ENCODE measurements around the gene ZNF280D.
A peak's percentile ranks its signal among the peaks of the same experiment; 100 is the strongest.

ZNF280D gene

DNA sequence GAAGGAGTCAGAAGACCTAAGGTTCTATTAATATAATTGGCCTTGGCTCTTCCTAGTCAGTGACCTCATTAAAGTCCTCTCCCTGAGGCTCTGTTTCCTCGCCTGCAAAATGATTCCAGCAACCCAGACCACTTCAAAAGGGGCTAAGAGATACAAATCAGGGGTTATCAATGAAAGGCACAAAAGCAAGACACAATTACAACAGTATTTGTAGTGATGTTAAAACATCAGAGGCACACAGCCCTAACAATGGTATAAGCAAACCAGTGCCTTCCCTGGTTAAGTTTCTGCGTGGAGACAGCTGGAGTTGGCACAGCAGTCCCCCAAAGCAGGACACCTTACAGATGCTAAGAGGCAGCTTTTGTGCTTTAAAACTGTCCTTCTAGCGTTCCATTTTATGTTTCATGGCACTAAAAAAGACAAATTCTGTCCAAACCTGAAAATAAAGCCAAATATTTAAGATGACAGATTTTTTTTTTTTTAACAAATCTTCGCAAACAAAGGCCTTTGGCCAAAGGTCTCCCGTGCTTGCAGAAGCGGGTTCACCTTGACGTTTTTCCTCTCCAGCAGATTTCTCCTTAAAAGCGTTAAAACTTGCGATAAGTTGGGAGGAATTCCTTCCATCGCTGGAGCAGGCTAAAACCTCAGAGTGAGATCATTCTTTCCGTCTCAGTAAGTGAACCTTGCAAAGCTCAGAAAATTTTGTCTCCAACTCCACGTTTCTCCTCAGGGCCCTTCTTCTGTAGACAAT lies 999 bp downstream of the ZNF280D start:
- peak overlapping the region; percentile 76 for H3K4me3 ChIP-seq (ENCODE audit: low read depth, low read length)
- peak overlapping the region; percentile 88 for H3K27ac ChIP-seq (ENCODE audit: low read depth, low read length)
- H3K27me3 ChIP-seq (ENCODE audit: control insufficient read depth, insufficient read depth, low read length): no peaks in the 10 kb centered on the region
- H3K9ac ChIP-seq (ENCODE audit: low read length): peak overlapping the region; percentile 97
- peaks cover 20% of the 10 kb centered on the region for H3K9me3 ChIP-seq (ENCODE audit: control insufficient read depth, insufficient read depth, low read depth, low read length)
- peaks cover 17% of the 10 kb centered on the region for H3K4me1 ChIP-seq (ENCODE audit: control insufficient read depth, insufficient read depth, low read length)
- H3K36me3 ChIP-seq (ENCODE audit: control insufficient read depth, insufficient read depth, low read length): no peaks in the 10 kb centered on the region

DNA sequence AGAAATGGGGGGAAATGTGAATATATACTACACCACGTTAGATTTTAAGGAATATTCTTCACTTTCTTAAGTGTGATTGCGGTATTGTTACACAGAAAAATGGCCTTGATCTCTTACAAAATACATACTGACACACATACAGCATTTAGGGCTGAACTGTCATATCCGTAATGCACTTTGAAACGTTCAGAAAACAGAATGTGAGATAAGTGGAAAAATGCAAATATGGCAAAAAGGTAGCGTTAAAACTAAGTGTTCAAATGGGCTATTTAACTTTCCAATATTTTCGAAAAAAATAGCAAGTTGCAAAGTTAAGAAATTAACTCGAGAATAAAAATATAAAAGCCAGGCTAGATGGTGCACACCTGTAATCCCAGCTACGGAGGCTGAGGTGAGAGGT lies 1.8 kb downstream of the ZNF280D start:
- Histone ChIP-seq H3K9me3 (ENCODE audit: control insufficient read depth, insufficient read depth, low read depth, low read length) (peaks cover 20% of the 10 kb centered on the region), H3K27ac (ENCODE audit: low read depth, low read length) (no peak overlapping the region), H3K27me3 (ENCODE audit: control insufficient read depth, insufficient read depth, low read length) (no peaks in the 10 kb centered on the region), H3K9ac (ENCODE audit: low read length) (no peak overlapping the region), H3K36me3 (ENCODE audit: control insufficient read depth, insufficient read depth, low read length) (no peaks in the 10 kb centered on the region), H3K4me3 (ENCODE audit: low read depth, low read length) (peak overlapping the region; percentile 76; the same call in 1 of the 2 replicates), H3K4me1 (ENCODE audit: control insufficient read depth, insufficient read depth, low read length) (peaks cover 13% of the 10 kb centered on the region)

- no peak overlapping the region for H3K4me3 ChIP-seq (ENCODE audit: low read depth, low read length)
- no peaks in the 10 kb centered on the region for H3K36me3 ChIP-seq (ENCODE audit: control insufficient read depth, insufficient read depth, low read length)
- peaks cover 9% of the 10 kb centered on the region for H3K9me3 ChIP-seq (ENCODE audit: control insufficient read depth, insufficient read depth, low read depth, low read length)
- peaks cover 13% of the 10 kb centered on the region for H3K4me1 ChIP-seq (ENCODE audit: control insufficient read depth, insufficient read depth, low read length)
- H3K9ac ChIP-seq (ENCODE audit: low read length): no peak overlapping the region
- H3K27me3 ChIP-seq (ENCODE audit: control insufficient read depth, insufficient read depth, low read length): no peaks in the 10 kb centered on the region
- H3K27ac ChIP-seq (ENCODE audit: low read depth, low read length): no peak overlapping the region
Observed at GRCh38 chr15:56729561-56729960, 3.7 kb downstream of the ZNF280D start.

DNA sequence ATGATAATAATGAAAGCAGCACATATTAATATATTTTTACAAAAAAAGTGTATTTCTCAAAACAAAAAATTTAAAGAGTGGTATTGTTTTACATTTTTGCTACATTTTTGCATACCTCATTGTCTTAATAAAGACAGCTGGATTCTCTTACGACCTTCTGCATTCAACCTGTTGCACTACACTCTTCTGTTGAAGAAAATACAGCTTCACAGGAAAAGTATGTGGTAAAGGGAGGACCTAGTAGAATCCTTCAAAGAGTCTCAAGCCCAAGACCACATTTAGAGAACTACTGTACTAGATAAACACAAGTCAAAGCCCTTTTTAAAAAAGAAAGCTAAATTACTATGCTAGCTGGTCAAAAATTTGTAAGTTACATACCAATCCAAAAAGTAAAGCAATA lies 7.9 kb downstream of the ZNF280D start:
- Histone ChIP-seq H3K9ac (ENCODE audit: low read length) (no peak overlapping the region), H3K4me1 (ENCODE audit: control insufficient read depth, insufficient read depth, low read length) (no peaks in the 10 kb centered on the region; the same call in 1 of the 2 replicates), H3K36me3 (ENCODE audit: control insufficient read depth, insufficient read depth, low read length) (no peaks in the 10 kb centered on the region), H3K27me3 (ENCODE audit: control insufficient read depth, insufficient read depth, low read length) (no peaks in the 10 kb centered on the region), H3K4me3 (ENCODE audit: low read depth, low read length) (no peak overlapping the region), H3K27ac (ENCODE audit: low read depth, low read length) (no peak overlapping the region), H3K9me3 (ENCODE audit: control insufficient read depth, insufficient read depth, low read depth, low read length) (no peaks in the 10 kb centered on the region)

- Histone ChIP-seq H3K27me3 (ENCODE audit: control insufficient read depth, insufficient read depth, low read length) (no peaks in the 10 kb centered on the region), H3K9ac (ENCODE audit: low read length) (no peak overlapping the region), H3K9me3 (ENCODE audit: control insufficient read depth, insufficient read depth, low read depth, low read length) (no peaks in the 10 kb centered on the region), H3K4me3 (ENCODE audit: low read depth, low read length) (no peak overlapping the region), H3K36me3 (ENCODE audit: control insufficient read depth, insufficient read depth, low read length) (no peaks in the 10 kb centered on the region), H3K27ac (ENCODE audit: low read depth, low read length) (no peak overlapping the region), H3K4me1 (ENCODE audit: control insufficient read depth, insufficient read depth, low read length) (peaks cover 2% of the 10 kb centered on the region; the same call in 1 of the 2 replicates)
Observed at GRCh38 chr15:56724232-56724631, 9.1 kb downstream of the ZNF280D start.

DNA sequence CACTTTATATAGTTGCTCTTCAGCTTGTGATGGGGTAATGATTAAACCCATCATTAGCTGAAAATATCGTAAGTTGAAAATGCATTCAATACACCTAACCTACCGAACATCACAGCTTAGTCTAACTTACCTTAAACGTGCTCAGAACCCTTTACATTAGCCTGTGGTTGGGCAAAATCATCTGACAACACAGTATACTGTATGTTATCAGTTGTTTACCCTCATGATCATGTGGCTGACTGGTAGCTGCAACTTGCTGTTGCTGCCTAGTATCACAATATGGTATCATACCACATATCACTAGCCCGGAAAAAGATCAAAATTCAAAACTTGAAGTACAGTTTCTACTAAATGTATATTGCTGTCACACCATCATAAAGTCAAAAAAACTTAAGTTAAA lies 9.5 kb downstream of the ZNF280D start:
- Histone ChIP-seq H3K9me3 (ENCODE audit: control insufficient read depth, insufficient read depth, low read depth, low read length) (no peaks in the 10 kb centered on the region), H3K27me3 (ENCODE audit: control insufficient read depth, insufficient read depth, low read length) (no peaks in the 10 kb centered on the region), H3K27ac (ENCODE audit: low read depth, low read length) (no peak overlapping the region), H3K36me3 (ENCODE audit: control insufficient read depth, insufficient read depth, low read length) (no peaks in the 10 kb centered on the region), H3K4me1 (ENCODE audit: control insufficient read depth, insufficient read depth, low read length) (peaks cover 6% of the 10 kb centered on the region), H3K4me3 (ENCODE audit: low read depth, low read length) (no peak overlapping the region), H3K9ac (ENCODE audit: low read length) (no peak overlapping the region)

- Histone ChIP-seq H3K4me3 (ENCODE audit: low read depth, low read length) (no peak overlapping the region), H3K9me3 (ENCODE audit: control insufficient read depth, insufficient read depth, low read depth, low read length) (no peaks in the 10 kb centered on the region), H3K36me3 (ENCODE audit: control insufficient read depth, insufficient read depth, low read length) (no peaks in the 10 kb centered on the region), H3K9ac (ENCODE audit: low read length) (no peak overlapping the region), H3K27ac (ENCODE audit: low read depth, low read length) (no peak overlapping the region), H3K4me1 (ENCODE audit: control insufficient read depth, insufficient read depth, low read length) (peaks cover 11% of the 10 kb centered on the region), H3K27me3 (ENCODE audit: control insufficient read depth, insufficient read depth, low read length) (no peaks in the 10 kb centered on the region)
Observed at GRCh38 chr15:56719774-56720555, 13.3 kb downstream of the ZNF280D start.

- H3K4me1 ChIP-seq (ENCODE audit: control insufficient read depth, insufficient read depth, low read length): peaks cover 11% of the 10 kb centered on the region
- no peak overlapping the region for H3K9ac ChIP-seq (ENCODE audit: low read length)
- H3K4me3 ChIP-seq (ENCODE audit: low read depth, low read length): no peak overlapping the region
- no peak overlapping the region for H3K27ac ChIP-seq (ENCODE audit: low read depth, low read length)
- H3K27me3 ChIP-seq (ENCODE audit: control insufficient read depth, insufficient read depth, low read length): no peaks in the 10 kb centered on the region
- H3K36me3 ChIP-seq (ENCODE audit: control insufficient read depth, insufficient read depth, low read length): no peaks in the 10 kb centered on the region
- H3K9me3 ChIP-seq (ENCODE audit: control insufficient read depth, insufficient read depth, low read depth, low read length): no peaks in the 10 kb centered on the region
Observed at GRCh38 chr15:56719021-56719612, 14.2 kb downstream of the ZNF280D start.

DNA sequence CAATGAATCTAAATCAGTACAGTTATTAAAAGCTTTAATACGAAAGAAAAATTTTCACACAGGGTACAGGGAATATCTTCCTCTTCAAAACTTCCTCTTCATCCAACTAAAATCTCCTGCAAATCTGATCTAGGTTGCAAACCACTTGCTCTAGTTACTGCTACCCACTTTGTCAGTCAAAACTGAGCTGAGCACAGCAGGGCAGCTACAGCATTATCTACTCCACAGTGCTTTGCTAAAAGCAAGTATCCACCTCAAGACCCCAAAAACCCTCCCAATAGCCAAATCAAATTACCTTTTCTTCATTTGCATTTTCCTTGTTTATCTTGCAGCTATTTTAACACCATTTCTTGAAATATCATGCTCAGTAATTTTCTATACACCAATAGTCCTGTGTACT lies 14.7 kb downstream of the ZNF280D start:
- H3K9me3 ChIP-seq (ENCODE audit: control insufficient read depth, insufficient read depth, low read depth, low read length): no peaks in the 10 kb centered on the region
- peaks cover 11% of the 10 kb centered on the region for H3K4me1 ChIP-seq (ENCODE audit: control insufficient read depth, insufficient read depth, low read length)
- no peaks in the 10 kb centered on the region for H3K36me3 ChIP-seq (ENCODE audit: control insufficient read depth, insufficient read depth, low read length)
- no peak overlapping the region for H3K27ac ChIP-seq (ENCODE audit: low read depth, low read length)
- no peaks in the 10 kb centered on the region for H3K27me3 ChIP-seq (ENCODE audit: control insufficient read depth, insufficient read depth, low read length)
- H3K4me3 ChIP-seq (ENCODE audit: low read depth, low read length): no peak overlapping the region
- no peak overlapping the region for H3K9ac ChIP-seq (ENCODE audit: low read length)

- H3K4me1 ChIP-seq (ENCODE audit: control insufficient read depth, insufficient read depth, low read length): peaks cover 11% of the 10 kb centered on the region
Observed at GRCh38 chr15:56716334-56716733, 17.0 kb downstream of the ZNF280D start.

DNA sequence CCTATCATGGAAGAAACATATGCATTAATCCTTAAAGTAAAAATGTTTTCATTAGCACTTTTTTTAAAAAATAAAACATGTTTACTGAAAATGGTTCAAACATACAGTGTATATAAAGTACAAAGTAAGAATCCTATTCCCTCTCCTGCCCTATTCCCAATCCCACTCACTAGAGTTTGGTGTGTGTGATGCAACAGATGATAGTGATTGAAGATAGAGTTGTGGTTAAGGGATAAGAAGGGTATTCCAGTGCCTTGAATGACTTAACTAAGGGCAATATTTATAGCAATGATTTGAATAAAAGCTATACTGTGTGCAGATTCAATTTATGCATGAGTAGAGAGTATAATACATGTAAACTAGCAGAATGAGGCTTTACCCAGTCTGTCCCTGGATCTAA lies 18.1 kb downstream of the ZNF280D start:
- Histone ChIP-seq H3K36me3 (ENCODE audit: control insufficient read depth, insufficient read depth, low read length) (no peaks in the 10 kb centered on the region), H3K4me3 (ENCODE audit: low read depth, low read length) (no peak overlapping the region), H3K27me3 (ENCODE audit: control insufficient read depth, insufficient read depth, low read length) (no peaks in the 10 kb centered on the region), H3K27ac (ENCODE audit: low read depth, low read length) (no peak overlapping the region), H3K4me1 (ENCODE audit: control insufficient read depth, insufficient read depth, low read length) (peaks cover 11% of the 10 kb centered on the region), H3K9me3 (ENCODE audit: control insufficient read depth, insufficient read depth, low read depth, low read length) (no peaks in the 10 kb centered on the region), H3K9ac (ENCODE audit: low read length) (no peak overlapping the region)

More at GRCh38 chr15:56716334-56716733, 17.0 kb downstream of the ZNF280D start:
- H3K27me3 ChIP-seq (ENCODE audit: control insufficient read depth, insufficient read depth, low read length): no peaks in the 10 kb centered on the region
- H3K36me3 ChIP-seq (ENCODE audit: control insufficient read depth, insufficient read depth, low read length): no peaks in the 10 kb centered on the region
- no peak overlapping the region for H3K27ac ChIP-seq (ENCODE audit: low read depth, low read length)
- no peak overlapping the region for H3K9ac ChIP-seq (ENCODE audit: low read length)
- no peaks in the 10 kb centered on the region for H3K9me3 ChIP-seq (ENCODE audit: control insufficient read depth, insufficient read depth, low read depth, low read length)
- H3K4me3 ChIP-seq (ENCODE audit: low read depth, low read length): no peak overlapping the region
